Panc1 (cell line): ENCODE data around the gene GAGE12J. TPM values are rescaled to one million over a fixed set of nuclear protein-coding genes. Genes with fewer than 3 reads are reported as not detected.
"Not testable (repeated sequence)": the region's sequence is repeated elsewhere in the genome, so short reads cannot be mapped to it uniquely, and the experiment has no call there.

Source experiments
- ATAC-seq: fragments of 200-7000 bp; cut with Tn5 transposase; 2 replicates; pipeline ENCODE4 v1.9.1; 2020; ENCODE audit warnings: mild to moderate bottlenecking, moderate library complexity
- BruUV-seq: library from RNA; stranded (reverse); fragments of 400-500 nt; replicated peaks from 2 replicates; lab custom pipeline; 2021; lab: Mats Ljungman, UMichigan
- CTCF ChIA-PET: fragments of 300-600 bp; sonication (Branson Sonifier 250); formaldehyde crosslinking; loops from one replicate; lab custom pipeline; 2022; ENCODE audit warnings: antibody characterized with exemption; lab: Charles Lee
- POLR2A ChIA-PET: fragments of 300-600 bp; sonication (Branson Sonifier 250); formaldehyde crosslinking; loops from one replicate; lab custom pipeline; 2022; ENCODE audit warnings: antibody characterized with exemption; lab: Charles Lee
- DNase-seq: peaks from one replicate; pipeline ENCODE4 v3.0.0-alpha.2; 2010; ENCODE audit warnings: low read depth, low spot score
- H3K27ac ChIP-seq: 2 replicates; pipeline ENCODE4 v1.5.1; 2011; ENCODE audit warnings: mild to moderate bottlenecking, low read length, inconsistent platforms
- H3K27me3 ChIP-seq: fragments of 200-500 bp; sonication (Bioruptor generic); 2 replicates; pipeline ENCODE4 v1.6.0; 2014; ENCODE audit warnings: low read length, inconsistent platforms; ENCODE audit not compliant: control insufficient read depth, insufficient read depth
- H3K36me3 ChIP-seq: fragments of 200-500 bp; sonication (Bioruptor generic); 2 replicates; pipeline ENCODE4 v1.5.1; 2014; ENCODE audit warnings: inconsistent platforms, mild to moderate bottlenecking, low read length, moderate library complexity; ENCODE audit not compliant: control insufficient read depth, insufficient read depth
- H3K4me1 ChIP-seq: 2 replicates; pipeline ENCODE4 v1.5.1; 2011; ENCODE audit warnings: inconsistent platforms, mild to moderate bottlenecking, low read length, moderate library complexity; ENCODE audit not compliant: control insufficient read depth, insufficient read depth
- H3K4me3 ChIP-seq, 2 experiments: 2 replicates each; pipeline ENCODE4 v1.5.1; 2011 to 2012; ENCODE audit warnings: low read depth in 2 of 2, low read length in 2 of 2, mild to moderate bottlenecking in 2 of 2, inconsistent platforms in 1 of 2, moderate library complexity in 1 of 2
- H3K9me3 ChIP-seq: fragments of 200-500 bp; sonication (Bioruptor generic); 2 replicates; pipeline ENCODE4 v1.5.1; 2014; ENCODE audit warnings: low read depth, mild to moderate bottlenecking, inconsistent platforms, low read length, moderate library complexity; ENCODE audit not compliant: control insufficient read depth, insufficient read depth
- CTCF ChIP-seq: fragments of 450-650 bp; IDR thresholded peaks from 2 replicates; pipeline ENCODE4 v1.5.1; 2017; ENCODE audit warnings: mild to moderate bottlenecking
- POLR2AphosphoS5 ChIP-seq: IDR thresholded peaks from 2 replicates; pipeline ENCODE4 v1.6.1; 2012; ENCODE audit warnings: mild to moderate bottlenecking, low read depth, low read length, moderate library complexity
- SIN3A ChIP-seq: IDR thresholded peaks from 2 replicates; pipeline ENCODE4 v1.6.1; 2012; ENCODE audit warnings: low read depth, mild to moderate bottlenecking, low read length, moderate library complexity, borderline replicate concordance; ENCODE audit not compliant: insufficient read depth
- TCF7L2 ChIP-seq: IDR thresholded peaks from 2 replicates; pipeline ENCODE4 v1.6.1; 2011; ENCODE audit warnings: mild to moderate bottlenecking, low read depth, low read length, inconsistent platforms
- in situ Hi-C: cut with HindIII; loops from 2 replicates; pipeline ENCODE4 v1.10.0; 2016; ENCODE audit warnings: low sequenced_read_pairs, low pct_unique_long_range_greater_than_20kb
- intact Hi-C: fragments of 100-400 bp; cut with micrococcal nuclease; formaldehyde crosslinking; loops from one replicate; pipeline ENCODE4 v1.10.0; 2022; ENCODE audit not compliant: unreplicated experiment
- total RNA-seq: library from RNA; stranded (reverse); gene quantifications from one replicate; pipeline ENCODE4 v1.2.1, GENCODE V29; 2021; ENCODE audit not compliant: unreplicated experiment
- TF ChIP-seq, protein P1 (sequence below), 2 experiments: IDR thresholded peaks; 2 replicates each; pipeline ENCODE4 v1.6.1; 2011 to 2012; ENCODE audit warnings: low read depth in 2 of 2, control low read depth in 1 of 2, low read length in 1 of 2, mild to moderate bottlenecking in 1 of 2, moderate library complexity in 1 of 2; ENCODE audit not compliant: insufficient read depth in 1 of 2

The GAGE12J gene
- total RNA-seq, 1 experiment from 2014 or later = 1.1 TPM

- H3K9me3 ChIP-seq = no peaks in the 10 kb centered on the region
- ChIA-PET CTCF (interaction anchor here (0.6 kb wide), 1 partner anchor 454 kb away, joined by 9 read pairs; no protein-coding TSS in a partner anchor), POLR2A (no interaction called here)
- DNase-seq = no peak
- no peaks in the 10 kb centered on the region for H3K27me3 ChIP-seq
- BruUV-seq = no TSS peak
- no peak overlapping the region for H3K27ac ChIP-seq
- TF ChIP-seq CTCF = no peak
- no peak for TF ChIP-seq TCF7L2
- no peak for TF ChIP-seq POLR2AphosphoS5
- TF ChIP-seq, protein P1, sequence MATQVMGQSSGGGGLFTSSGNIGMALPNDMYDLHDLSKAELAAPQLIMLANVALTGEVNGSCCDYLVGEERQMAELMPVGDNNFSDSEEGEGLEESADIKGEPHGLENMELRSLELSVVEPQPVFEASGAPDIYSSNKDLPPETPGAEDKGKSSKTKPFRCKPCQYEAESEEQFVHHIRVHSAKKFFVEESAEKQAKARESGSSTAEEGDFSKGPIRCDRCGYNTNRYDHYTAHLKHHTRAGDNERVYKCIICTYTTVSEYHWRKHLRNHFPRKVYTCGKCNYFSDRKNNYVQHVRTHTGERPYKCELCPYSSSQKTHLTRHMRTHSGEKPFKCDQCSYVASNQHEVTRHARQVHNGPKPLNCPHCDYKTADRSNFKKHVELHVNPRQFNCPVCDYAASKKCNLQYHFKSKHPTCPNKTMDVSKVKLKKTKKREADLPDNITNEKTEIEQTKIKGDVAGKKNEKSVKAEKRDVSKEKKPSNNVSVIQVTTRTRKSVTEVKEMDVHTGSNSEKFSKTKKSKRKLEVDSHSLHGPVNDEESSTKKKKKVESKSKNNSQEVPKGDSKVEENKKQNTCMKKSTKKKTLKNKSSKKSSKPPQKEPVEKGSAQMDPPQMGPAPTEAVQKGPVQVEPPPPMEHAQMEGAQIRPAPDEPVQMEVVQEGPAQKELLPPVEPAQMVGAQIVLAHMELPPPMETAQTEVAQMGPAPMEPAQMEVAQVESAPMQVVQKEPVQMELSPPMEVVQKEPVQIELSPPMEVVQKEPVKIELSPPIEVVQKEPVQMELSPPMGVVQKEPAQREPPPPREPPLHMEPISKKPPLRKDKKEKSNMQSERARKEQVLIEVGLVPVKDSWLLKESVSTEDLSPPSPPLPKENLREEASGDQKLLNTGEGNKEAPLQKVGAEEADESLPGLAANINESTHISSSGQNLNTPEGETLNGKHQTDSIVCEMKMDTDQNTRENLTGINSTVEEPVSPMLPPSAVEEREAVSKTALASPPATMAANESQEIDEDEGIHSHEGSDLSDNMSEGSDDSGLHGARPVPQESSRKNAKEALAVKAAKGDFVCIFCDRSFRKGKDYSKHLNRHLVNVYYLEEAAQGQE (IDR thresholded peaks at IDR 0.05; ENCODE audit: insufficient read depth in 1 of 2, low read depth in 2 of 2, low read length in 1 of 2) = no peak
- no peak for TF ChIP-seq SIN3A
- ATAC-seq = no peak
- H3K4me3 ChIP-seq = no peak overlapping the region
- intact Hi-C loops = no loop called here
- no peaks in the 10 kb centered on the region for H3K4me1 ChIP-seq
- in situ Hi-C loops = no loop called here
- H3K36me3 ChIP-seq = no peaks in the 10 kb centered on the region
Observed at GRCh38 chrX:49300703-49301102, 21.1 kb upstream of the GAGE12J start.

DNA sequence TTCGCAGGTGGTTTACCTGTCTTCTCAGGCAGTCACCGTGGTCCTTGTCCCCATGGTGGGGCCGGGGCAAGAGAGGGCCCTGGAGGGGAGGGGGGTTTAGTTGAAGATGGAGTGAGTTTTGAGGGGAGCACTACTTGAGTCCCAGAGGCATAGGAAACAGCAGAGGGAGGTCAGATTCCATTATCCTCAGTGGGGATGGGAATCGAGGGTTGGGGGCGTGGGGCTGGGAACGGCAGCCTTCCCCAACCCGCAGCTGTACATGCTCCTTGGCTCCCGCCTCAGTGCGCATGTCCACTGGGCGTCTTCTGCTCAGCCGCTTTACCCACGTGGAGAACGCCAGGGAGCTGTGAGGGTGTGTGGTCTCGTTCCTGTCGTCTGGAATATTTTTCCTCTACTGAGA lies 18.5 kb upstream of the GAGE12J start, which contains the start of gene GAGE10:
Gene GAGE10 (plus strand): TSS at position 301 of the 400 bp plus-strand sequence. CDS start 1,214 bp downstream, outside the sequence.
- Histone ChIP-seq H3K27me3 (no peaks in the 10 kb centered on the region), H3K4me3 (no peak within 1 kb of the TSS), H3K9me3 (no peaks in the 10 kb centered on the region), H3K27ac (no peak within 1 kb of the TSS), H3K36me3 (no peaks in the 10 kb centered on the region), H3K4me1 (no peaks in the 10 kb centered on the region)
- intact Hi-C loops (no loop called here), in situ Hi-C loops (no loop called here)
- BruUV-seq = no TSS peak
- DNase-seq (no peak), ATAC-seq (no peak)
- POLR2A ChIA-PET = no interaction called here
- CTCF ChIA-PET = no interaction called here
- TF ChIP-seq TCF7L2 (no peak), SIN3A (no peak), POLR2AphosphoS5 (no peak), CTCF (no peak)
- TF ChIP-seq, protein P1 (IDR thresholded peaks at IDR 0.05; ENCODE audit: insufficient read depth in 1 of 2, low read depth in 2 of 2, low read length in 1 of 2) = no peak

DNA sequence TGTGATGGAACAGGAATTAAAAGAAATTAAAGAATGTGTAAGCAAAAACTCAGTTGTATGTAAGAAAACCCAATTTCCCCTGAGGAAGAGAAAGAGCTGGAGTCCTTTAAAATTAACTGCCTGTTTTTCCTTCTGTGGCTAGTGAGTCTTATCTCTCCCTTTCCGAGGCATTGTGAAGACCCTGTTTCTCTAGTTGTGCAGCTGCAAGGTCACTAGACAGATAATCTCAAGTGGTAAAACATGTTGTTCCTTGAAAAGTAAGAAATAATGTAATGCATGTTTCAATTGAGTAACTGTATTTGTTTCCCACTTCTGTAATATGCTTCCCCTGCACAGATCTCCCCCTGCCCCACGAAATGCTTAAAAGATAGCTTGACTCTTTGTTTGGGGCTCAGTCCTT lies 14.1 kb upstream of the GAGE12J start:
- H3K4me3 ChIP-seq, BruUV-seq, CTCF ChIA-PET, H3K9me3 ChIP-seq, H3K4me1 ChIP-seq, in situ Hi-C loops, H3K27ac ChIP-seq, POLR2A ChIA-PET, H3K36me3 ChIP-seq, H3K27me3 ChIP-seq, ATAC-seq, intact Hi-C loops, DNase-seq: not testable (repeated sequence)
